ENCODE measurements around the gene PNPLA3. TPM values are rescaled to one million over a fixed set of nuclear protein-coding genes. Genes with fewer than 3 reads are reported as not detected.

The PNPLA3 gene
- total RNA-seq, 1 experiment from 2014 or later: 0.36 TPM

DNA sequence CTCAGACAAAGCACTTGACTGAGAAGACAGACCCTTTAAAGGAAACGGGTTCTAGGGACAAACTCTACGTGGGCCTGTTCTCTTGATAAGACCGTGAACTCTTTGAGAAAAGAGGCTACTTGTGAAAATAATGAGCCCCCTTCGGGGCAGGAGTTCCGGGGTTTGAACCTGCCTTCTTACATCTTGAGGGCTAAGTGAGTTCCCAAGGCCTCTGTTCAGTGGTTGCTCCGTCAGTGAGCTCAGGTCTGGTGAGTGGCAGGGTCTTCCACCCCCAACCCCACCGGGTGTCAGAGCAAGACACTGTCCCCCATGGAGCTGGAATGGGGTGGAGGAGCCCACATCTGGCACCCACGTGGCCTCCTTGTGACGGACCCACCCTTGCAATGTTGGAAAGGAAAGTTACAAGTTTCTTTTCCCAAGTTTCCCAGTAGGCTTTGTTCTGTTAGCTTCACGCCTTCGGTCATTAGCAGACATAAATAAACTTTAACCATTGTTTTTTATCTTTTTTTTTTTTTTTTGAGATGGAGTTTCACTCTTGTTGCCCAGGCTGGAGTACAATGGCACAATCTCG lies 25.3 kb downstream of the PNPLA3 start:
- no peak for DNase-seq
- Histone ChIP-seq H3K27me3 (ENCODE audit: low read length) (no peaks in the 10 kb centered on the region), H4K20me1 (ENCODE audit: low read length) (no peaks in the 10 kb centered on the region), H3K4me3 (ENCODE audit: low read length) (no peak overlapping the region), H3K79me2 (ENCODE audit: low read length) (no peaks in the 10 kb centered on the region), H3K4me1 (ENCODE audit: insufficient read depth, low read length) (peaks cover 1% of the 10 kb centered on the region; the same call in 1 of the 2 replicates), H3K9ac (ENCODE audit: low read length) (no peak overlapping the region), H3F3A (ENCODE audit: low read length, unreplicated experiment) (no peaks in the 10 kb centered on the region), H3K9me2 (replicated peaks; ENCODE audit: low read length) (no peaks in the 10 kb centered on the region), H3K9me3 (ENCODE audit: low read length) (no peaks in the 10 kb centered on the region), H3K27ac (ENCODE audit: low read length) (no peak overlapping the region), H2AFZ (ENCODE audit: low read length) (no peak overlapping the region), H3K36me3 (ENCODE audit: low read depth, low read length) (no peaks in the 10 kb centered on the region), H3K4me2 (ENCODE audit: low read length) (no peak overlapping the region)
- no TSS peak for BruUV-seq (replicated peaks)
- ATAC-seq: no peak
- intact Hi-C loops (cut with micrococcal nuclease): no loop called here
- TF ChIP-seq EZH2 (IDR thresholded peaks at IDR 0.05; ENCODE audit: low read length, unreplicated experiment): no peak
- TF ChIP-seq, protein P1, sequence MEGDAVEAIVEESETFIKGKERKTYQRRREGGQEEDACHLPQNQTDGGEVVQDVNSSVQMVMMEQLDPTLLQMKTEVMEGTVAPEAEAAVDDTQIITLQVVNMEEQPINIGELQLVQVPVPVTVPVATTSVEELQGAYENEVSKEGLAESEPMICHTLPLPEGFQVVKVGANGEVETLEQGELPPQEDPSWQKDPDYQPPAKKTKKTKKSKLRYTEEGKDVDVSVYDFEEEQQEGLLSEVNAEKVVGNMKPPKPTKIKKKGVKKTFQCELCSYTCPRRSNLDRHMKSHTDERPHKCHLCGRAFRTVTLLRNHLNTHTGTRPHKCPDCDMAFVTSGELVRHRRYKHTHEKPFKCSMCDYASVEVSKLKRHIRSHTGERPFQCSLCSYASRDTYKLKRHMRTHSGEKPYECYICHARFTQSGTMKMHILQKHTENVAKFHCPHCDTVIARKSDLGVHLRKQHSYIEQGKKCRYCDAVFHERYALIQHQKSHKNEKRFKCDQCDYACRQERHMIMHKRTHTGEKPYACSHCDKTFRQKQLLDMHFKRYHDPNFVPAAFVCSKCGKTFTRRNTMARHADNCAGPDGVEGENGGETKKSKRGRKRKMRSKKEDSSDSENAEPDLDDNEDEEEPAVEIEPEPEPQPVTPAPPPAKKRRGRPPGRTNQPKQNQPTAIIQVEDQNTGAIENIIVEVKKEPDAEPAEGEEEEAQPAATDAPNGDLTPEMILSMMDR (conservative IDR thresholded peaks at IDR 0.05; ENCODE audit: low read depth, low read length): no peak
- no peak for TF ChIP-seq EZH2phosphoT487 (IDR thresholded peaks at IDR 0.05; ENCODE audit: borderline replicate concordance, low read length)
- ChIA-PET POLR2A (ENCODE audit: unreplicated experiment) (no interaction called here), CTCF (no interaction called here)

DNA sequence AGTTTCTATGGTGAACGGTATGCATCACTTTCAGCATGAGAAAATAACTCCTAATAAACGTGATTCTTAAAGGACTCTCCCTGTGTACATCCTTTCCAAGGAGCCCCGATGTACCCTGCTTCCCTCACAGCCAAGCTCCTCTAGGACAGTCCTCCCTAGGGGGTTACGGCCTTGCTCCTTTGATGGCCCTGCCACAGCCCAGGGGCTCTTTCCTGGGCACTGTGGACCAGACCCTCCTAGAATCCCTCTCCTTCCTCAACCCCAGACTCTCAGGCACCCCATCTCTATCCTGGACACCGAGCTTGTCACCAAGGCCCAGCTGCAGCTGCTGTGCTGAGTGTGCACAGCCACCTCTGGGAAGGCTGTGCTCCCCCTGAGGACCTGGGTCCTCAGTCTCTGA lies 27.8 kb downstream of the PNPLA3 start:
- Histone ChIP-seq H3K9me3 (ENCODE audit: low read length) (no peaks in the 10 kb centered on the region), H3K4me3 (ENCODE audit: low read length) (no peak overlapping the region), H3K27ac (ENCODE audit: low read length) (no peak overlapping the region), H3F3A (ENCODE audit: low read length, unreplicated experiment) (no peaks in the 10 kb centered on the region), H3K36me3 (ENCODE audit: low read depth, low read length) (no peaks in the 10 kb centered on the region), H3K27me3 (ENCODE audit: low read length) (no peaks in the 10 kb centered on the region), H3K9me2 (replicated peaks; ENCODE audit: low read length) (no peaks in the 10 kb centered on the region), H3K79me2 (ENCODE audit: low read length) (peaks cover 22% of the 10 kb centered on the region), H4K20me1 (ENCODE audit: low read length) (no peaks in the 10 kb centered on the region), H3K4me2 (ENCODE audit: low read length) (no peak overlapping the region), H3K4me1 (ENCODE audit: insufficient read depth, low read length) (peaks cover 12% of the 10 kb centered on the region), H3K9ac (ENCODE audit: low read length) (no peak overlapping the region), H2AFZ (ENCODE audit: low read length) (no peak overlapping the region)
- ChIA-PET POLR2A (ENCODE audit: unreplicated experiment) (no interaction called here), CTCF (no interaction called here)
- TF ChIP-seq EZH2 (IDR thresholded peaks at IDR 0.05; ENCODE audit: low read length, unreplicated experiment) (no peak), EZH2phosphoT487 (IDR thresholded peaks at IDR 0.05; ENCODE audit: borderline replicate concordance, low read length) (no peak)
- TF ChIP-seq, protein P1 (conservative IDR thresholded peaks at IDR 0.05; ENCODE audit: low read depth, low read length): no peak
- ATAC-seq: no peak
- intact Hi-C loops (cut with micrococcal nuclease): no loop called here
- BruUV-seq (replicated peaks): no TSS peak
- DNase-seq: no peak

DNA sequence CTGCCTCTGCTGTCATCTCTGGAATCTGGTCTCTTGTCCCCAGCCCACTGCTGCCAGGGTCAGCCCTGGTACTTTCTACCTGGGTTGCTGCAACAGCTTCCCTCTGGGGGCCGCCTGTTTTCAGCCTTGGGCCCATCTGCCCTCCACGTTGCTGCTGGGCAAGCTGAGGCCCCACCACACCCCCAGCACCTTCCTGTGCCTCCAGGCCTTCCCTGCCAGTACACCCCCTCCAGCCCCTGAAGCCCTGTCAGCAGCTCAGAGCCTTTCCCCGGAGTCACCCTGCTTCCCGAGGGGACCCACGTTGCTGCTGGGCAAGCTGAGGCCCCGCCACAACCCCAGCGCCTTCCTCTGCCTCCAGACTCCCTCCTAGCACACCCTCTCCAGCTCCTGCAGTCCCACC lies 28.4 kb downstream of the PNPLA3 start:
- BruUV-seq (replicated peaks): no TSS peak
- ChIA-PET POLR2A (ENCODE audit: unreplicated experiment) (no interaction called here), CTCF (no interaction called here)
- Histone ChIP-seq H3K9me3 (ENCODE audit: low read length) (no peaks in the 10 kb centered on the region), H3K36me3 (ENCODE audit: low read depth, low read length) (no peaks in the 10 kb centered on the region), H3K79me2 (ENCODE audit: low read length) (peaks cover 28% of the 10 kb centered on the region), H3K9ac (ENCODE audit: low read length) (no peak overlapping the region), H3K27me3 (ENCODE audit: low read length) (no peaks in the 10 kb centered on the region), H2AFZ (ENCODE audit: low read length) (no peak overlapping the region), H3F3A (ENCODE audit: low read length, unreplicated experiment) (no peaks in the 10 kb centered on the region), H3K4me3 (ENCODE audit: low read length) (no peak overlapping the region), H3K4me2 (ENCODE audit: low read length) (no peak overlapping the region), H3K4me1 (ENCODE audit: insufficient read depth, low read length) (peaks cover 18% of the 10 kb centered on the region), H4K20me1 (ENCODE audit: low read length) (no peaks in the 10 kb centered on the region), H3K27ac (ENCODE audit: low read length) (no peak overlapping the region), H3K9me2 (replicated peaks; ENCODE audit: low read length) (no peaks in the 10 kb centered on the region)
- ATAC-seq: no peak
- DNase-seq: no peak
- TF ChIP-seq EZH2 (IDR thresholded peaks at IDR 0.05; ENCODE audit: low read length, unreplicated experiment) (no peak), EZH2phosphoT487 (IDR thresholded peaks at IDR 0.05; ENCODE audit: borderline replicate concordance, low read length) (no peak)
- TF ChIP-seq, protein P1 (conservative IDR thresholded peaks at IDR 0.05; ENCODE audit: low read depth, low read length): no peak
- intact Hi-C loops (cut with micrococcal nuclease): no loop called here
